Breast epithelium (tissue), 3 donors: ENCODE results near the gene KIF21A.

Source experiments
- POLR2A ChIP-seq: fragments of 450-650 bp; IDR thresholded peaks from one replicate; pipeline ENCODE4 v1.6.1; 2016; ENCODE audit warnings: antibody characterized with exemption, mild to moderate bottlenecking, moderate library complexity
- TF ChIP-seq, protein P1 (sequence below), 3 donors: fragments of 450-650 bp; IDR thresholded peaks; one replicate each; pipeline ENCODE4 v1.5.1; 2016 to 2017; ENCODE audit warnings: antibody characterized with exemption in 3 of 3, mild to moderate bottlenecking in 3 of 3, moderate library complexity in 3 of 3

DNA sequence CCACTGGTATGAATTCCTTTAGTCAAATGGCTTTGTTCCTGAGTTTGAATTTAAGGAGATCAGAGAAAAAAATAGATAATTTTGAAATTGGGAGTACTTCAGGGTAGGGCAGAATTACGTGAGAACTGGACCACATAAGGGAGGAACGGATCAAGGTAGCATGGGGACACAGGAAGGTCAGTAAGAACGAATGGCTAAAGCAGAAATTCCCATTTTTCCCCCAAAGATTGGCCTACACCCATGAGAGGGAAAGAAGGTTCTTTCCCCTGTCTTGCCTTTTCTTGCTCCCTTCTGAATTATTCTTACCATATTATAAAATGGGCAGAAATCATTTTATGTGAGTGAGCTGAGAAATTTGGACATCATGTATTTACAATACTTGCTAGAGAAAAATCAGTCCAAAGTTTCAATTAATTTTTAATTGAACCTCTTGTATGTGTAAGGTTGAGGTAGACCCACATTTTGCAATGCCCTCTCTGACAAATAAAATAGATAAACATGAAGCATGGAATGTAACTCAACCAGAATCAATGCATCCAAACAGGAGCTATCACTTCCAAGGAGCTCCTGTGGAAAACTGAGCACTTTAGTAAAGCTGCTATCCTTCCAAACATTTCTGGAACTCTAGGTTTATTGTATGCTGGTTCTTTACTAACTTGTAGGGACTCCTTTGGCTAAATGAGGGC, 93.8 kb downstream of the KIF21A start:
- no peak for TF ChIP-seq POLR2A
- TF ChIP-seq, protein P1, sequence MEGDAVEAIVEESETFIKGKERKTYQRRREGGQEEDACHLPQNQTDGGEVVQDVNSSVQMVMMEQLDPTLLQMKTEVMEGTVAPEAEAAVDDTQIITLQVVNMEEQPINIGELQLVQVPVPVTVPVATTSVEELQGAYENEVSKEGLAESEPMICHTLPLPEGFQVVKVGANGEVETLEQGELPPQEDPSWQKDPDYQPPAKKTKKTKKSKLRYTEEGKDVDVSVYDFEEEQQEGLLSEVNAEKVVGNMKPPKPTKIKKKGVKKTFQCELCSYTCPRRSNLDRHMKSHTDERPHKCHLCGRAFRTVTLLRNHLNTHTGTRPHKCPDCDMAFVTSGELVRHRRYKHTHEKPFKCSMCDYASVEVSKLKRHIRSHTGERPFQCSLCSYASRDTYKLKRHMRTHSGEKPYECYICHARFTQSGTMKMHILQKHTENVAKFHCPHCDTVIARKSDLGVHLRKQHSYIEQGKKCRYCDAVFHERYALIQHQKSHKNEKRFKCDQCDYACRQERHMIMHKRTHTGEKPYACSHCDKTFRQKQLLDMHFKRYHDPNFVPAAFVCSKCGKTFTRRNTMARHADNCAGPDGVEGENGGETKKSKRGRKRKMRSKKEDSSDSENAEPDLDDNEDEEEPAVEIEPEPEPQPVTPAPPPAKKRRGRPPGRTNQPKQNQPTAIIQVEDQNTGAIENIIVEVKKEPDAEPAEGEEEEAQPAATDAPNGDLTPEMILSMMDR (IDR thresholded peaks at IDR 0.05) = no peak
